K562 (cell line): Measurements from ENCODE around the gene SERP1. TPM values are rescaled to one million over a fixed set of nuclear protein-coding genes. Genes with fewer than 3 reads are reported as not detected.

ENCODE experiments used
- ATAC-seq: fragments of 200-7000 bp; cut with Tn5 transposase; 3 replicates; pipeline ENCODE4 v1.9.1; 2020; ENCODE audit warnings: moderate library complexity
- BruUV-seq: library from RNA; stranded (reverse); fragments of 400-500 nt; replicated peaks from 2 replicates; lab custom pipeline; 2021; lab: Mats Ljungman, UMichigan
- CTCF ChIA-PET: fragments of 300-600 bp; formaldehyde crosslinking; extraction: SDS; loops from one replicate; lab custom pipeline; 2021; ENCODE audit warnings: low intra/inter-chr PET ratio; lab: Yijun Ruan, JAX
- POLR2A ChIA-PET: fragments of 300-600, 350-650 bp; sonication (Branson Sonifier 250); formaldehyde crosslinking; extraction: SDS; loops from one replicate; lab custom pipeline; 2021; ENCODE audit warnings: antibody characterized with exemption, inconsistent platforms; lab: Yijun Ruan, JAX
- DNase-seq, 4 experiments: peaks; one replicate each; pipeline versions ENCODE4 v3.0.0 to v3.0.0-alpha.2; 2011 to 2018; ENCODE audit warnings: low spot score in 3 of 4, mixed read lengths in 3 of 4; ENCODE audit errors: extremely low read depth in 1 of 4
- FAIRE-seq: peaks from 2 replicates; lab custom pipeline; 2011; peaks lifted over from hg19 to GRCh38; lab: Jason Lieb, UNC
- H2AFZ ChIP-seq: 2 replicates; pipeline ENCODE4 v1.6.0; 2011; ENCODE audit warnings: low read depth, low read length, control low read depth, inconsistent platforms
- H3K27ac ChIP-seq: fragments of 200-600 bp; 3 replicates; pipeline ENCODE4 v1.8.0; 2011; ENCODE audit warnings: low read depth, mild to moderate bottlenecking, control low read depth, inconsistent platforms, low read length, moderate library complexity, mixed read lengths; ENCODE audit errors: extremely low read depth
- H3K27me3 ChIP-seq, 2 experiments: fragments of 300-600 bp in 1 of 2; 2 replicates in 1 of 2; 3 replicates in 1 of 2; pipeline versions ENCODE4 v1.6.0 to v1.8.0; 2011; ENCODE audit warnings: inconsistent platforms in 2 of 2, low read length in 2 of 2, mild to moderate bottlenecking in 1 of 2, mixed read lengths in 1 of 2, moderate library complexity in 1 of 2; ENCODE audit not compliant: control insufficient read depth in 2 of 2, insufficient read depth in 2 of 2
- H3K36me3 ChIP-seq: fragments of 300-600 bp; 3 replicates; pipeline ENCODE4 v1.8.0; 2011; ENCODE audit warnings: mild to moderate bottlenecking, low read length, inconsistent platforms; ENCODE audit not compliant: control insufficient read depth, insufficient read depth
- H3K4me1 ChIP-seq, 2 experiments: fragments of 200-600 bp in 1 of 2; replicated peaks in 1 of 2; 2 replicates in 1 of 2; 3 replicates in 1 of 2; pipeline versions ENCODE4 v1.5.1 to v1.8.0; 2011; ENCODE audit warnings: inconsistent platforms in 2 of 2, low read length in 2 of 2, mild to moderate bottlenecking in 1 of 2, mixed read lengths in 1 of 2, moderate library complexity in 1 of 2; ENCODE audit not compliant: control insufficient read depth in 2 of 2, insufficient read depth in 2 of 2
- H3K4me2 ChIP-seq: 2 replicates; pipeline ENCODE4 v1.6.1; 2011; ENCODE audit warnings: low read length, control low read depth, inconsistent platforms, mixed read lengths; ENCODE audit not compliant: insufficient read depth
- H3K4me3 ChIP-seq: fragments of 200-600 bp; sonication (generic), shearing (Covaris generic); 2 replicates; pipeline ENCODE4 v1.5.1; 2016; ENCODE audit warnings: control low read depth, inconsistent platforms
- H3K79me2 ChIP-seq: fragments of 200-600 bp; 3 replicates; pipeline ENCODE4 v1.8.0; 2011; ENCODE audit warnings: low read length, inconsistent platforms; ENCODE audit not compliant: control insufficient read depth, insufficient read depth
- H3K9ac ChIP-seq, 2 experiments: 2 replicates each; pipeline versions ENCODE4 v1.6.0 to v1.6.1; 2011; ENCODE audit warnings: low read depth in 2 of 2, low read length in 2 of 2, control low read depth in 1 of 2, inconsistent platforms in 1 of 2, mild to moderate bottlenecking in 1 of 2, mixed read lengths in 1 of 2; ENCODE audit not compliant: insufficient read depth in 1 of 2
- H3K9me1 ChIP-seq: one replicate; pipeline ENCODE4 v1.6.0; 2011; ENCODE audit warnings: inconsistent platforms, mild to moderate bottlenecking, low read length, moderate library complexity; ENCODE audit not compliant: control insufficient read depth, insufficient read depth
- H3K9me3 ChIP-seq: replicated peaks from 2 replicates; pipeline ENCODE4 v1.5.1; 2011; ENCODE audit warnings: low read depth, low read length, inconsistent platforms; ENCODE audit not compliant: control insufficient read depth, insufficient read depth
- H4K20me1 ChIP-seq: replicated peaks from 2 replicates; pipeline ENCODE4 v1.6.1; 2011; ENCODE audit warnings: low read length, inconsistent platforms, mixed read lengths; ENCODE audit not compliant: control insufficient read depth, insufficient read depth
- CREB3L1 ChIP-seq: fragments of 450-650 bp; IDR thresholded peaks from 2 replicates; pipeline ENCODE4 v1.6.1; 2014; ENCODE audit warnings: low read depth, mild to moderate bottlenecking, moderate library complexity, borderline replicate concordance
- DDX20 ChIP-seq: fragments of 450-650 bp; IDR thresholded peaks from 2 replicates; pipeline ENCODE4 v1.6.1; 2016; ENCODE audit warnings: missing genetic modification characterization, low read depth, mild to moderate bottlenecking, missing compliant biosample characterization, moderate library complexity
- E2F6 ChIP-seq, 2 experiments: IDR thresholded peaks; 2 replicates each; pipeline ENCODE4 v1.6.1; 2011; ENCODE audit warnings: borderline replicate concordance in 1 of 2, control low read depth in 1 of 2, low read depth in 1 of 2, low read length in 1 of 2, mild to moderate bottlenecking in 1 of 2, mixed read lengths in 1 of 2, moderate library complexity in 1 of 2; ENCODE audit not compliant: insufficient read depth in 1 of 2, insufficient read length in 1 of 2, poor library complexity in 1 of 2, severe bottlenecking in 1 of 2; ENCODE audit errors: extremely low read depth in 1 of 2
- HCFC1 ChIP-seq: IDR thresholded peaks from 2 replicates; pipeline ENCODE4 v1.6.1; 2012; ENCODE audit warnings: low read depth, low read length, improper control_type of control experiment
- HLTF ChIP-seq: fragments of 450-650 bp; IDR thresholded peaks from 2 replicates; pipeline ENCODE4 v1.6.1; 2016
- HNRNPUL1 ChIP-seq: fragments of 200-400 bp; formaldehyde crosslinking; IDR thresholded peaks from 2 replicates; pipeline ENCODE4 v1.6.1; 2017; ENCODE audit warnings: low read length
- IRF1 ChIP-seq: sonication (generic); formaldehyde crosslinking; IDR thresholded peaks from 2 replicates; pipeline ENCODE4 v1.8.0; 2022; ENCODE audit warnings: missing genetic modification reagents, mild to moderate bottlenecking, borderline replicate concordance
- MAZ ChIP-seq, 2 experiments: fragments of 450-650 bp in 1 of 2; sonication (generic) in 1 of 2; formaldehyde crosslinking; IDR thresholded peaks in 1 of 2; conservative IDR thresholded peaks in 1 of 2; 2 replicates each; pipeline versions ENCODE4 v1.4.0 to v1.5.0; 2020; ENCODE audit warnings: mild to moderate bottlenecking in 1 of 2, missing genetic modification reagents in 1 of 2
- MNT ChIP-seq, 2 experiments: fragments of 450-650 bp; conservative IDR thresholded peaks; 2 replicates each; pipeline ENCODE4 v1.6.1; 2017; ENCODE audit warnings: mild to moderate bottlenecking in 2 of 2, moderate library complexity in 2 of 2
- RBM14 ChIP-seq: fragments of 200-400 bp; formaldehyde crosslinking; IDR thresholded peaks from 2 replicates; pipeline ENCODE4 v1.6.1; 2018; ENCODE audit warnings: low read depth, mild to moderate bottlenecking, low read length, moderate library complexity, borderline replicate concordance; ENCODE audit not compliant: insufficient read depth
- RFX7 ChIP-seq: fragments of 250-450 bp; sonication (Bioruptor Pico); IDR thresholded peaks from 2 replicates; pipeline ENCODE4 v1.5.1; 2021; ENCODE audit warnings: mild to moderate bottlenecking
- SMARCA4 ChIP-seq: fragments of 450-650 bp; IDR thresholded peaks from 2 replicates; pipeline ENCODE4 v1.6.1; 2016
- STAT5B ChIP-seq: fragments of 250-450 bp; sonication (Bioruptor Pico); IDR thresholded peaks from 2 replicates; pipeline ENCODE4 v1.8.0; 2021; ENCODE audit warnings: mild to moderate bottlenecking, inconsistent platforms
- WGBS: fragments of 100-300 bp; shearing (Covaris generic); methylation state at CpG from one replicate; pipeline ENCODE4 v1.1.6; 2016; ENCODE audit warnings: low coverage, mixed read lengths; ENCODE audit not compliant: insufficient coverage; ENCODE audit errors: missing lambda C conversion rate; 5-methylcytosine and 5-hydroxymethylcytosine counted together
- in situ Hi-C: fragments of 300-500 bp; cut with MboI; formaldehyde crosslinking; loops from 4 replicates; pipeline ENCODE4 v1.15.0; 2018; ENCODE audit warnings: inconsistent platforms, mixed read lengths
- intact Hi-C: fragments of 100-400 bp; cut with micrococcal nuclease; formaldehyde crosslinking; loops from 2 replicates; pipeline ENCODE4 v1.14.2; 2022
- polyA plus RNA-seq, 8 experiments: library from polyadenylated mRNA; depleted of rRNA in 4 of 8; stranded (reverse) in 5 of 8; unstranded in 3 of 8; fragments of >200 nt; fragmentation: Nextera tagmentation in 2 of 8; fragmentation: Illumina TruSeq in 1 of 8; extraction: Ambion mirVana in 2 of 8; extraction: Trizol in 1 of 8; gene quantifications; 2 replicates each; pipeline versions ENCODE4 v1.2.1 to v1.2.3, GENCODE V29; 2011 to 2014; ENCODE audit warnings: inconsistent platforms in 1 of 8, missing spikeins in 1 of 8
- total RNA-seq, 7 experiments: library from RNA; depleted of rRNA in 6 of 7; stranded (reverse); fragments of >200 nt in 6 of 7; fragmentation: Illumina TruSeq in 2 of 7; extraction: Trizol in 2 of 7; gene quantifications; 2 replicates each; pipeline versions ENCODE4 v1.2.1 to v1.2.3, GENCODE V29; 2011 to 2021; ENCODE audit warnings: low replicate concordance in 1 of 7

The SERP1 gene
- total and polyA plus RNA-seq, 9 of the 15 experiments (the other 6 are each of a cell fraction or from before 2014, with no cell fraction given), result 38.6 to 443 (median 121) TPM

GRCh38 chr3:150495563-150496168 is 50.6 kb downstream of the SERP1 start (continued):
- TF ChIP-seq E2F6 (IDR thresholded peaks at IDR 0.05; ENCODE audit: borderline replicate concordance in 1 of 2, extremely low read depth in 1 of 2, insufficient read depth in 1 of 2, insufficient read length in 1 of 2, low read depth in 1 of 2, low read length in 1 of 2, poor library complexity in 1 of 2, severe bottlenecking in 1 of 2) (no peak), MAZ (CRISPR knock-in tag; conservative IDR thresholded peaks at IDR 0.05 in 1 of 2, IDR thresholded peaks at IDR 0.05 in 1 of 2) (0 out of 4 replicates have a peak, but pooled peaks of 1 of the 2 experiments have one; percentile 35), RBM14 (no peak), STAT5B (CRISPR knock-in tag) (no peak)
- TF ChIP-seq, all 486 proteins: peak for 15

GRCh38 chr3:150495149-150495548 is 51.1 kb downstream of the SERP1 start:
- in situ Hi-C loops (no loop called here), intact Hi-C loops (loop anchor here (1.0 to 10.0 kb wide), 8 partner anchors 44 to 560 kb away; no protein-coding TSS in a partner anchor)
- H3K27me3 ChIP-seq, result no peaks in the 10 kb centered on the region
- peak in 2 of 4 experiments; percentile 26 to 57 for DNase-seq
- FAIRE-seq, result peak; percentile 11
- POLR2A ChIA-PET, result interaction anchor here (0.6 to 1.7 kb wide), 4 partner anchors 60 to 386 kb away, joined by 3 to 10 read pairs (median 4); partner anchors contain the start of gene TSC22D2
- H3K79me2 ChIP-seq, result no peaks in the 10 kb centered on the region
- CTCF ChIA-PET, result interaction anchor here (1.1 to 2.3 kb wide), 5 partner anchors 85 to 275 kb away, joined by 3 to 26 read pairs (median 10); no protein-coding TSS in a partner anchor
- no peak overlapping the region for H3K4me3 ChIP-seq
- H3K36me3 ChIP-seq, result no peaks in the 10 kb centered on the region
- H3K4me1 ChIP-seq, result peaks cover 0 to 26% of the 10 kb centered on the region in 2 experiments; a peak in 4 of 5 replicates
- peak overlapping the region; percentile 38 to 50; a peak in 3 of 4 replicates for H3K9ac ChIP-seq
- ATAC-seq, result peak; percentile 88
- no peaks in the 10 kb centered on the region for H4K20me1 ChIP-seq
- peaks cover 3% of the 10 kb centered on the region; the same call in 1 of the 2 replicates for H3K9me3 ChIP-seq
- H3K9me1 ChIP-seq, result no peaks in the 10 kb centered on the region
- 0 out of 2 replicates have a peak overlapping the region, but pooled peaks have one; percentile 34 for H3K4me2 ChIP-seq
- peak overlapping the region; percentile 92 for H2AFZ ChIP-seq
- peak overlapping the region; percentile 70 for H3K27ac ChIP-seq
- no TSS peak for BruUV-seq
- 29% methylated on average over 1 of the region's 1 CpG for WGBS
- 0 out of 2 replicates have a peak, but pooled peaks have one; percentile 38 for TF ChIP-seq HLTF
- no peak for TF ChIP-seq HNRNPUL1
- TF ChIP-seq SMARCA4, result 0 out of 2 replicates have a peak, but pooled peaks have one; percentile 35
- TF ChIP-seq MAZ (CRISPR knock-in tag; conservative IDR thresholded peaks at IDR 0.05 in 1 of 2, IDR thresholded peaks at IDR 0.05 in 1 of 2), result no peak
- no peak for TF ChIP-seq DDX20
- no peak for TF ChIP-seq IRF1 (CRISPR knock-in tag)
- TF ChIP-seq MNT (conservative IDR thresholded peaks at IDR 0.05), result 0 out of 4 replicates have a peak, but pooled peaks of 1 of the 2 experiments have one; percentile 25
- TF ChIP-seq CREB3L1, result no peak
- no peak for TF ChIP-seq RFX7 (CRISPR knock-in tag)
- no peak for TF ChIP-seq HCFC1
